Esophagus (tissue), 2 donors: ENCODE results near the gene ERICH6. TPM values are rescaled to one million over a fixed set of nuclear protein-coding genes. Genes with fewer than 3 reads are reported as not detected.

Source experiments
- H3K27ac ChIP-seq, 2 donors: one replicate each; pipeline ENCODE4 v1.5.1; 2013; ENCODE audit warnings: low read depth in 2 of 2, mild to moderate bottlenecking in 2 of 2, inconsistent platforms in 1 of 2, low read length in 1 of 2, moderate library complexity in 1 of 2
- H3K27me3 ChIP-seq, 2 donors: one replicate each; pipeline ENCODE4 v1.6.1; 2013; ENCODE audit warnings: low read length in 2 of 2, control low read depth in 1 of 2, mild to moderate bottlenecking in 1 of 2; ENCODE audit not compliant: insufficient read depth in 2 of 2, control insufficient read depth in 1 of 2
- H3K36me3 ChIP-seq, 2 donors: one replicate each; pipeline ENCODE4 v1.6.1; 2013; ENCODE audit warnings: low read length in 1 of 2; ENCODE audit not compliant: control insufficient read depth in 2 of 2, insufficient read depth in 2 of 2
- H3K4me1 ChIP-seq, 2 donors: one replicate each; pipeline ENCODE4 v1.6.1; 2013; ENCODE audit warnings: low read length in 1 of 2; ENCODE audit not compliant: control insufficient read depth in 2 of 2, insufficient read depth in 2 of 2
- H3K4me3 ChIP-seq, 2 donors: one replicate each; pipeline ENCODE4 v1.5.1; 2013; ENCODE audit warnings: low read length in 2 of 2, mild to moderate bottlenecking in 2 of 2, low read depth in 1 of 2, moderate library complexity in 1 of 2
- H3K9me3 ChIP-seq, 2 donors: one replicate each; pipeline ENCODE4 v1.6.1; 2013; ENCODE audit warnings: mild to moderate bottlenecking in 2 of 2, low read depth in 1 of 2, low read length in 1 of 2, moderate library complexity in 1 of 2; ENCODE audit not compliant: control insufficient read depth in 2 of 2, insufficient read depth in 1 of 2
- WGBS, 2 donors: extraction: QIAGEN DNeasy Blood & Tissue Kit; methylation state at CpG; one replicate each; pipeline ENCODE4 v1.1.7; 2013; 5-methylcytosine and 5-hydroxymethylcytosine counted together
- polyA plus RNA-seq, 2 donors: library from polyadenylated mRNA; stranded (reverse); fragments of 200-250 nt; gene quantifications; one replicate each; pipeline ENCODE4 v1.2.3, GENCODE V29; 2013
- donor health status: healthy with polysubstance abuse.
- donor health status: Bipolar disorder and iron deficiency.

Gene ERICH6
- not detected for polyA plus RNA-seq

- Histone ChIP-seq H3K4me1 (no peaks in the 10 kb centered on the region), H3K9me3 (no peaks in the 10 kb centered on the region), H3K27ac (peak within 1 kb of the TSS; percentile 79 to 86), H3K36me3 (no peaks in the 10 kb centered on the region), H3K27me3 (no peaks in the 10 kb centered on the region), H3K4me3 (peak within 1 kb of the TSS; percentile 54 to 75)
- 0% methylated on average over 31 to 35 of the region's 35 CpGs for WGBS, 2 donors
Observed at GRCh38 chr3:150703756-150704344, at the start of gene ERICH6. Gene ERICH6 (minus strand): TSS chr3:150703920. CDS start chr3:150703898, 22 bp downstream.

- Histone ChIP-seq H3K27me3 (no peaks in the 10 kb centered on the region), H3K4me1 (peaks cover 3 to 9% of the 10 kb centered on the region in 2 donors), H3K36me3 (no peaks in the 10 kb centered on the region), H3K9me3 (no peaks in the 10 kb centered on the region), H3K4me3 (no peak overlapping the region), H3K27ac (peak overlapping the region; percentile 74 to 79)
- WGBS, 2 donors: 37% methylated on average over 2 of the region's 2 CpGs
Observed at GRCh38 chr3:150751781-150752263, 48.1 kb upstream of the ERICH6 start.

- H3K27me3 ChIP-seq: no peaks in the 10 kb centered on the region
- 79 to 81% methylated on average over 6 of the region's 6 CpGs for WGBS, 2 donors
- peaks cover 3 to 9% of the 10 kb centered on the region in 2 donors for H3K4me1 ChIP-seq
- H3K27ac ChIP-seq: peak overlapping the region in 1 of 2 donors; percentile 16
- no peak overlapping the region for H3K4me3 ChIP-seq
- H3K9me3 ChIP-seq: no peaks in the 10 kb centered on the region
- H3K36me3 ChIP-seq: no peaks in the 10 kb centered on the region
Observed at GRCh38 chr3:150749255-150749654, 45.5 kb upstream of the ERICH6 start.

DNA sequence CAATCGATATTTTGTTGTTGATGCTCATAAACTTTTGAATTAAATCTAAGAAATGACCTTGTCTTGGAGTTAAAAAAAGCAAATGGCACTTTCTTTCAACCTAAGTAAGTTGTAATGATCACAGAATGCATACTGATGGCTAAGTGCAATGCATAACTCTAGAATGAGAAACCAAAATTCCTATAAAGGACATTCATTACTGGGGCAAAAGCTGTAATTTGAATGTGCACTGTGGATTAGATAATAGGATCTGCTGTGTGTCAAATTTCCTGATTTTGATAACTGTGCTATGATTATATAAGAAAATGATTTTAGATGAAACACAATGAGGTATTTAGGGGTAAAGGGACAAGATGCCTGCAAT lies 44.9 kb upstream of the ERICH6 start:
- H3K27ac ChIP-seq: no peak overlapping the region
- no peaks in the 10 kb centered on the region for H3K27me3 ChIP-seq
- no peaks in the 10 kb centered on the region for H3K9me3 ChIP-seq
- WGBS, 2 donors: 66 to 68% methylated on average over 1 of the region's 1 CpG
- no peaks in the 10 kb centered on the region for H3K36me3 ChIP-seq
- no peak overlapping the region for H3K4me3 ChIP-seq
- H3K4me1 ChIP-seq: peaks cover 3 to 9% of the 10 kb centered on the region in 2 donors

DNA sequence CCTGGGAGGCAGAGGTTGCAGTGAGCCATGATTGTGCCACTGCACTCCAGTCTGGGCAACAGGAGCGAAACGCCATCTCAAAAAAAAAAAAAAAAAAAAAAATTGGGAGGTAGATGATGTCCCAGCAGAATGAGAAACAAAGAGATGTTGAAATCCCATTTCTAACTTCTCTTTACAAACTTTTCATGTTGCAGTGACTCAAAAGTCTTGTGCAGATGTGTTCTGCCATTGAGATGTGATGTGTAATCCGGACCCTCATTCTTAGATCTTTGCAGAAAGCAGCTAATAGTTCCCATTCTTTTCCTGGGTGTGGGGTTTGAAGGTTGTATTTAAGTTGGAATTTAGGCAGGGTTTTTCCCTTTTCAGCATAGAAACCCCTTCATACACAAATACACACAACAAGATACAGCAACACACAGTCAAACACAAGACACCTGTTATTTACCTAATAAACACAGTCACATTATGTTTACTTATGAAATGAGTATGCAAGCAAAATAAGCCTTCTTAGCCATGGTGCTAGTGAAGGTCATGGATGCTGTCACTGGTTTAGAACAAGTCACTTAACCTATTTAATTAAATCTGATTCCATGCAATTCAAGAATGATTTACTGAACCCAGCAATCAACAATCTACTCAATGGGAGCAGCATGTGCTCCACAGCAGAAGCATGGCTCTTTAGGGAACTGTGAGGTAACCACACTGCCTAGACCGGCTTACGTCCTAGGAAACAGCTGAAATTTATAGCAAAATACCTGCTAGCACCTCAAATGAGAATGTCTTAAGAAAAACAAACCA lies 44.4 kb upstream of the ERICH6 start:
- Histone ChIP-seq H3K4me1 (peaks cover 3 to 11% of the 10 kb centered on the region in 2 donors), H3K36me3 (no peaks in the 10 kb centered on the region), H3K4me3 (no peak overlapping the region), H3K27me3 (no peaks in the 10 kb centered on the region), H3K27ac (no peak overlapping the region), H3K9me3 (no peaks in the 10 kb centered on the region)
- WGBS, 2 donors: 87 to 89% methylated on average over 5 of the region's 5 CpGs

- H3K4me1 ChIP-seq: peaks cover 3 to 10% of the 10 kb centered on the region in 2 donors
- no peak overlapping the region for H3K4me3 ChIP-seq
- WGBS, 2 donors: 68 to 71% methylated on average over 7 of the region's 7 CpGs
- H3K36me3 ChIP-seq: peaks cover 0 to 6% of the 10 kb centered on the region in 2 donors
- peak overlapping the region in 1 of 2 donors; percentile 62 for H3K27ac ChIP-seq
- H3K9me3 ChIP-seq: peaks cover 0 to 3% of the 10 kb centered on the region in 2 donors
- no peaks in the 10 kb centered on the region for H3K27me3 ChIP-seq
Observed at GRCh38 chr3:150746791-150747590, 43.3 kb upstream of the ERICH6 start.

DNA sequence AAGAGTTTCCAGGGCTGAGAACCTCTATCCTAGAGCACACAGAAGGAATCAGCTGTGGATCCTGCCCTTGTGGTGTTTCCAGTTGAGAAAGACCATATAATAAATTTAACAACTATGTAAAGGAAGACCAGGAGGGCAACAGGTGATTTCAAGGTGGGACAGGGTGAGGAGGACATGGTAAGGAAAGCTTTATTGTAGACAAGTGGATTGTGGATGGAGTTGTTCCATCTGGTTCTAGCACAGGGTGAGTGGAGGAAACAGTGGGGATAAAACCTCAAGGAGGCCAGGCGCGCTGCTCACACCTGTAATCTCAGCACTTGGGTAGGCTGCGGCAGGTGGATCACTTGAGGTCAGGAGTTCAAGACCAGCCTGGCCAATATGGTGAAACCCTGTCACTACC lies 42.1 kb upstream of the ERICH6 start:
- Histone ChIP-seq H3K36me3 (peaks cover 0 to 6% of the 10 kb centered on the region in 2 donors), H3K4me3 (no peak overlapping the region), H3K27me3 (no peaks in the 10 kb centered on the region), H3K27ac (peak overlapping the region; percentile 32 to 55), H3K4me1 (peaks cover 3 to 8% of the 10 kb centered on the region in 2 donors), H3K9me3 (peaks cover 0 to 3% of the 10 kb centered on the region in 2 donors)
- WGBS, 2 donors: 91 to 95% methylated on average over 3 of the region's 3 CpGs

- 24 to 26% methylated on average over 1 of the region's 1 CpG for WGBS, 2 donors
- H3K9me3 ChIP-seq: peaks cover 0 to 3% of the 10 kb centered on the region in 2 donors
- H3K36me3 ChIP-seq: peaks cover 0 to 10% of the 10 kb centered on the region in 2 donors
- H3K27me3 ChIP-seq: no peaks in the 10 kb centered on the region
- H3K27ac ChIP-seq: peak overlapping the region in 1 of 2 donors; percentile 54
- H3K4me3 ChIP-seq: no peak overlapping the region
- H3K4me1 ChIP-seq: peaks cover 3 to 11% of the 10 kb centered on the region in 2 donors
Observed at GRCh38 chr3:150744919-150745211, 41.1 kb upstream of the ERICH6 start.

DNA sequence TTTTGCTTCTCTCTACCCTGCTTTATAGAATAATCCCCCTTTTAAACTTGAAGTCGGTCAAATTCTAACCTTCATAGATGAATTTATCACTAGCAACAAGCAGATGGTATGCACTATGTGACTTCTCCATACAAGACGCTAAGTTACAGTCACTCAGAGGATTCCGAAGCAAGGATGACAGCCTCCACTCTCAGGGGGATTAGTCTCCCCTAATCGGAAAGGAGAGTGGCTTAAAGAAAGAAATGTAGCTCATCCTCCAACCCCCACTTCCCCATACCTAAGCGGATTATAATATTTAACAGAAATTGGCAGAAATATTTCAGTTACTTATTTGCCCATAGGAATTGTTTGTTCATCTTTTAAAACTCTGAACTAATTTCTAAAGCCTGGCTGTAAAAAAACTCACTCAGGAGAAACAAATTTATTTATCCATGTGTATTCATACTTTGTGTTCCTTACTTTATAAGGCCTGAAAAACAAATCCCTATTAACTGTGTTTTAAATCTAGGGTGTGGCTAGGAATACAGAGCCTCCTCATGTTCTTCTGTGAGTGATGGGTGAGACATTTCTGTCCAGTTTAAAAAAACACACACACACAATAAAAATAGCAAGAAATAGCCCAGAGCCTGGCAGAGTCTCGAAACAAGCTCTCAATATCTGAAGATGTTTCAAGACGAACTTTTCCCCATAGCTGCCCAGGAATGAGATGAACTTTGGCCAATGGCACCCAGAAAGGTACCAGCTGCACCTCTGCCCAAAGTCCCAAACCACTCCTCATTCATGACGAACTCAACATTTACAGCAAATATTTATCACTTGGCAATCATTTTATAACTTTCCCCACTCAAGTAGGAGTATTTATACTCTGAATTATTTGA lies 40.6 kb upstream of the ERICH6 start:
- Histone ChIP-seq H3K9me3 (peaks cover 0 to 3% of the 10 kb centered on the region in 2 donors), H3K27me3 (no peaks in the 10 kb centered on the region), H3K4me1 (peaks cover 2 to 11% of the 10 kb centered on the region in 2 donors), H3K27ac (peak overlapping the region; percentile 70 to 84), H3K4me3 (no peak overlapping the region), H3K36me3 (peaks cover 0 to 12% of the 10 kb centered on the region in 2 donors)
- 49 to 54% methylated on average over 8 of the region's 8 CpGs for WGBS, 2 donors
